Mesodermal cell (in vitro differentiated cells): ENCODE data around the gene DNM1.

ENCODE experiments used
- H3K27ac ChIP-seq: 2 replicates; pipeline ENCODE4 v1.7.0; 2013; ENCODE audit warnings: mild to moderate bottlenecking, low read depth, low read length, moderate library complexity; ENCODE audit not compliant: severe bottlenecking
- H3K36me3 ChIP-seq: 2 replicates; pipeline ENCODE4 v1.7.1; 2013; ENCODE audit warnings: mild to moderate bottlenecking, low read length, moderate library complexity; ENCODE audit not compliant: control insufficient read depth, insufficient read depth
- H3K4me1 ChIP-seq: one replicate; pipeline ENCODE4 v1.7.1; 2013; ENCODE audit warnings: mild to moderate bottlenecking, low read length; ENCODE audit not compliant: insufficient read depth, control insufficient read depth, poor library complexity, severe bottlenecking
- H3K4me3 ChIP-seq: 2 replicates; pipeline ENCODE4 v1.7.0; 2013; ENCODE audit warnings: low read length, control low read depth, mild to moderate bottlenecking; ENCODE audit not compliant: insufficient read depth, poor library complexity, severe bottlenecking; ENCODE audit errors: extremely low read depth
- H3K9me3 ChIP-seq: 2 replicates; pipeline ENCODE4 v1.7.1; 2013; ENCODE audit warnings: mild to moderate bottlenecking, low read length, moderate library complexity; ENCODE audit not compliant: control insufficient read depth
- WGBS, 2 experiments: methylation state at CpG; one replicate each; pipeline ENCODE4 v1.1.5; 2013; ENCODE audit warnings: missing lambda C conversion rate in 2 of 2; ENCODE audit not compliant: insufficient coverage in 2 of 2; 5-methylcytosine and 5-hydroxymethylcytosine counted together

The DNM1 gene

GRCh38 chr9:128206916-128207910, 4.0 kb downstream of the DNM1 start:
- Histone ChIP-seq H3K36me3 (no peaks in the 10 kb centered on the region), H3K4me3 (no peak overlapping the region), H3K9me3 (no peaks in the 10 kb centered on the region), H3K4me1 (peaks cover 5% of the 10 kb centered on the region), H3K27ac (no peak overlapping the region)
- 94 to 100% methylated on average over 4 to 9 of the region's 15 CpGs for WGBS, 2 experiments

- no peak overlapping the region for H3K27ac ChIP-seq
- H3K4me3 ChIP-seq, result no peak overlapping the region
- H3K36me3 ChIP-seq, result no peaks in the 10 kb centered on the region
- H3K4me1 ChIP-seq, result peaks cover 3% of the 10 kb centered on the region
- WGBS, 2 experiments, result 94 to 99% methylated on average over 7 of the region's 7 CpGs
- H3K9me3 ChIP-seq, result no peaks in the 10 kb centered on the region
Measured at GRCh38 chr9:128208386-128208785, 5.2 kb downstream of the DNM1 start.

DNA sequence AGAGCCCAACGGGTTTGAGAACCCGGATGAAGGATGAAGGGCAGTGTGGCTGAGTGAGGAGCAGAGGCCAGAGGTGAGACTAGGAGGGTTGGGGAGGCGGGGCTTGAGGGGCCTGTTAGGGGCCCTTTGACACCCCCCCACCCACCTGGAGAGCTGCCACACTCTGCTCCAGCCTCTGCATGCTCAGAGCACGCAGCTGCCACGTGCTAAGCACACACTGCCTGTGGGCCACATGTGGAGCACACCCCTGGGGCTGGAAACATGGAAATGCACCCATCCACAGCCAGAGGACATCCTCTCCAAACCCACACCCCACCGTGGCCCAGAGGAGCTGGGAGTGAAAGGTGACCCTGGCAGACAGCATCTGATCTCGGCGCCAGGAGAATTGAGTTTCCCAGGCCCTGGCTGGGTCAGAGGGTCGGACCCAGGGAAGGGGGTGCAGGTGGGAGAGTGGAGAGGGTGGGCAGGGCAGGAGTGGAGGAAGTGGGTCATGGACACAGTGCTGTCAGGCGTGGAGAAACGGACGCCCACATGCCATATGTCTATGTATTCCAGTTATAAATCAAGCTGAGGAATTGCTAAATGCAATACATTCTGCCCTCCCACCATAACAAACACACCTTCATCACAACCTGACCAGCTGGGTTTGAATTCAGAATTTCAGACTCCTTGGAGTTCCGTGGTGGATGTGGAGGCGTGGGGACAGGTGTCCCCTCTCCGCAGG, 5.9 kb downstream of the DNM1 start:
- no peak overlapping the region for H3K27ac ChIP-seq
- no peaks in the 10 kb centered on the region for H3K9me3 ChIP-seq
- H3K4me1 ChIP-seq, result peaks cover 3% of the 10 kb centered on the region
- 81 to 88% methylated on average over 9 to 10 of the region's 15 CpGs for WGBS, 2 experiments
- peaks cover 3% of the 10 kb centered on the region for H3K36me3 ChIP-seq
- H3K4me3 ChIP-seq, result no peak overlapping the region

DNA sequence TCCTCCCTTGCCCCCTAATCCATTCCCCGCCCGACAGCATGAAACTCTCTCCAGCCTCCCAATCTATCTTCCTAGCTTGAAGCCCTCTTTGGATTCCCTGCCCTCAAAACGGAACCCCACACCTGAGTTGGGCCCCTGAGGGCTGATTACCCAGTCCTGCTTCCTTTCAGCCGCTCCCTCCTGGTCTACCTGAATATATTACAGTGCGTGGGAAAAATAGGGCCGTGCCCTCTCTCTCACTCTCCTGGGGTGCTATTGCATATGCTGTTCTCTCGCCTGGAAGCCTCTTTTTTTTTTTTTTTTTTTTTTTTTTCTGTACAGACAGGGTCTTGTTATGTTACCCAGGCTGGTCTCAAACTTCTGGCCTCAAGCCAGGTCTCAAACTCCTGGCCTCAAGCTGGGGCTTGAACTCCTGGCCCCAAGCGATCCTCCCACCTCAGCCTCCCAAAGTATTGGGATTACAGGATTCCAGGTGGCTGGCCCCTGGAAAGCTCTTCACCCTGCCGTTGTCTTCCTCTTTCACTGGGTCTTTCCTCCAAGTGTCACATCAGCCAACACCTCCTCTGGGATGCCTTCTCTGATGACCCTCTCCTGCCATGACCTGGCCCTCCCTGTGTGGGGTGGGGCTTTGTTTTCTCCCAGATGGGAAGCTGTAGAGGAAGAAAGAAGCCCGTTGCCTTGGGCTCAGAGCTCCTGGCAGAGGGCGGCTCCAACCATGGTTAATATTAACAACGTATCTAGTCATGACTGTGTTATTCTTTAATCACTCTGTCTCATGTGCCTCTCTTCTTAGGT, 8.2 kb downstream of the DNM1 start:
- Histone ChIP-seq H3K9me3 (no peaks in the 10 kb centered on the region), H3K36me3 (peaks cover 3% of the 10 kb centered on the region), H3K27ac (no peak overlapping the region), H3K4me3 (no peak overlapping the region), H3K4me1 (peaks cover 12% of the 10 kb centered on the region)
- WGBS, 2 experiments, result 94% methylated on average over 7 to 10 of the region's 12 CpGs

GRCh38 chr9:128211981-128212281, 8.8 kb downstream of the DNM1 start:
- no peak overlapping the region for H3K4me3 ChIP-seq
- WGBS, 2 experiments, result 100% methylated on average over 1 of the region's 2 CpGs

GRCh38 chr9:128213746-128214497, 10.7 kb downstream of the DNM1 start:
- 94 to 95% methylated on average over 8 to 10 of the region's 12 CpGs for WGBS, 2 experiments
- Histone ChIP-seq H3K27ac (no peak overlapping the region), H3K9me3 (no peaks in the 10 kb centered on the region), H3K4me1 (peaks cover 14% of the 10 kb centered on the region), H3K4me3 (no peak overlapping the region), H3K36me3 (peaks cover 3% of the 10 kb centered on the region)

More at GRCh38 chr9:128211981-128212281, 8.8 kb downstream of the DNM1 start:
- H3K9me3 ChIP-seq, result no peaks in the 10 kb centered on the region
- H3K4me1 ChIP-seq, result peaks cover 14% of the 10 kb centered on the region
- peaks cover 3% of the 10 kb centered on the region for H3K36me3 ChIP-seq
- no peak overlapping the region for H3K27ac ChIP-seq

DNA sequence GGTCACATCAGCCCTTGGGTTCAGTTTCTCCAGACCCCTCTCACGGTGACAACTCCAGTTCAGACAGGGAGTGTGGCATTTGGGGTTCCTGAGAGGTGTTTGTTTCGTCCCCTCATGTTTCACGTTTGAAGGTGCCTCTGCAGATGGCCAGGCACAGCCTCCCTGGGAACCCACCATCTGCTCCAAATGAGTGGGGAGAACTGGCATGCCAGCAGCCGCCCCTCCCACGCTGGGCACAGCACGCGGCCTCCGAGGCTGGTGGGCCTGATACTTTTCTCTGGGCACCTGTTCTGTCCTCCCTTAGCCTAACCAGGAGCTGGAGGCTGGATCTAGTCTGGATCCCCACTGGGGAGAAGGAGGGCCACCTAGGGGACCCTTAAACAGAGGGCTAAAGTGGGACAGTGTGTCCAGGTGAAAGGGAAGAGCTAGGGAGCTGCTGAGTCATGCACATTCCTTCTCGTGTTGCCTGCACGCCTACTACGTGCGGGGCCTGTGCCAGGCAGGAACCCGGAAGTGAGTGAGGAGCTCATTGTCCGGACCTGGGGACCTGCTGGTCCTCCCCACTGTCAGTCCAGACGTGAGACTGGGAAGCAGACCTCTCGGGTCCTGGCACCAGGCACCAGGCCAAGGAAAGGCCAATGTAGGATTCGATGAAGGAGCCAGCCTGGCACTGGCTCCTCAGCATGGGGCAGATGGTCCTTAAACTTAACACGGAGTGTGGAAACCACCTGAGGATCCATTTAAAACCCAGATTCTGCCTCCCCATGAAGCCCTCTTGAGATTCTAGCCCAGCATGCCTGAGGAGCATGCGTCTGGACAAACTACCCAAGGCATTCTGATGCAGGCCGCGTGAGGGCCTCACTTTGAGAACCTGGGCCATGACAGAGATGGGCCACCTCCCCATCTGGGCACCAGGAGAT, 11.7 kb downstream of the DNM1 start:
- Histone ChIP-seq H3K9me3 (no peaks in the 10 kb centered on the region), H3K4me3 (no peak overlapping the region), H3K4me1 (peaks cover 14% of the 10 kb centered on the region), H3K27ac (peak overlapping the region; percentile 58), H3K36me3 (peaks cover 6% of the 10 kb centered on the region)
- 85 to 92% methylated on average over 17 to 19 of the region's 21 CpGs for WGBS, 2 experiments

GRCh38 chr9:128215491-128216409, 12.6 kb downstream of the DNM1 start:
- Histone ChIP-seq H3K4me1 (peaks cover 14% of the 10 kb centered on the region), H3K9me3 (no peaks in the 10 kb centered on the region), H3K4me3 (no peak overlapping the region), H3K36me3 (peaks cover 11% of the 10 kb centered on the region), H3K27ac (peak overlapping the region; percentile 58)
- 93 to 96% methylated on average over 3 to 5 of the region's 10 CpGs for WGBS, 2 experiments
